SK-MEL-5 (cell line): ENCODE data around the gene RSPRY1. TPM values are rescaled to one million over a fixed set of nuclear protein-coding genes. Genes with fewer than 3 reads are reported as not detected.

Experiments
- total RNA-seq: library from RNA; depleted of rRNA; stranded (reverse); fragments of >200 nt; shearing (Covaris generic); gene quantifications from 2 replicates; pipeline ENCODE4 v1.2.3, GENCODE V29; 2014; rRNA removed

Gene RSPRY1
- total RNA-seq, 1 experiment from 2014 or later = 19.9 TPM

Other genes starting within 250 kb of the RSPRY1 start
- not detected in 2 replicates for gene CETP, start 224.4 kb upstream of the RSPRY1 start, total RNA-seq
- gene NLRC5, start 196.8 kb upstream of the RSPRY1 start, total RNA-seq = 3.5 and 6.9 TPM in 2 replicates
- 22.0 and 26.9 TPM in 2 replicates for gene CPNE2, start 93.7 kb upstream of the RSPRY1 start, total RNA-seq
- gene PSME3IP1, start 290 bp upstream of the RSPRY1 start, total RNA-seq = 71.2 and 83.4 TPM in 2 replicates
- gene ARL2BP, start 58.9 kb downstream of the RSPRY1 start, total RNA-seq = 52.3 and 55.7 TPM in 2 replicates
- 0.13 and 0.32 TPM in 2 replicates for gene PLLP, start 98.3 kb downstream of the RSPRY1 start, total RNA-seq
- gene CCL22, start 172.5 kb downstream of the RSPRY1 start, total RNA-seq = not detected in 2 replicates
- 5.0 and 5.2 TPM in 2 replicates for gene CX3CL1, start 186.2 kb downstream of the RSPRY1 start, total RNA-seq
- gene CCL17, start 218.4 kb downstream of the RSPRY1 start, total RNA-seq = 1.8 and 2.1 TPM in 2 replicates